ENCODE data around the gene MCTP2.

DNA sequence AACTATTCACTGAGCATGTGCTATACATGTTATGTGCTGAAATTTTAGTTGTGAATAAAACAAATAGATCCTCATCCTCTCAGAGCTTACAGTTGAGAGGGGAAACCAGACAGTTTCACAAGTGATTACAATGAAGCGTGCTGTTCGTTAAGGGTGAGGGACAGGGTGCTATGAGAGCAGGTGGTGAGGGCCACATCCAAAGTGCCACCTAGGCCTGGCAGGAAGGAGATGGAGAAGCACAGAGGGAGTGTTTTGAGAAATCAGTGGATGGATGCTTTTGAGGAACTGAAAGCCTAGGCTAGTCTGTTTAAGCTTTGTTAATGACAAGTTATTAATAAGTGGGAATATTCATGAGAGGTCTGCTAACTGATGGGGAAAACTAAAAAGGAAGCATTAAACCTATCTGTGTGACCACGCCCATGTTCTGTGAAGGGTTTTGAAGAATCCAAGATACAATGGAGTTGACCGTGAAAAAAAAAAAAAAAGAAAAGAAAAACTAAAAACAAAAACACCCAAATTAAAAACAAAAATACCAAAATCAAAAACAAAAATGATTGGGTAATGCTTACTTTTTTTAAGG, 7.3 kb downstream of the MCTP2 start:
- TF ChIP-seq CEBPB (tag; IDR thresholded peaks at IDR 0.05), result no peak
- TF ChIP-seq GABPB1 (CRISPR knock-in tag; IDR thresholded peaks at IDR 0.05), result no peak
- no peak for TF ChIP-seq FOSL1 (tag; conservative IDR thresholded peaks at IDR 0.05)
- no peak for TF ChIP-seq ZNF239 (CRISPR knock-in tag; IDR thresholded peaks at IDR 0.05)
- TF ChIP-seq, protein P1, sequence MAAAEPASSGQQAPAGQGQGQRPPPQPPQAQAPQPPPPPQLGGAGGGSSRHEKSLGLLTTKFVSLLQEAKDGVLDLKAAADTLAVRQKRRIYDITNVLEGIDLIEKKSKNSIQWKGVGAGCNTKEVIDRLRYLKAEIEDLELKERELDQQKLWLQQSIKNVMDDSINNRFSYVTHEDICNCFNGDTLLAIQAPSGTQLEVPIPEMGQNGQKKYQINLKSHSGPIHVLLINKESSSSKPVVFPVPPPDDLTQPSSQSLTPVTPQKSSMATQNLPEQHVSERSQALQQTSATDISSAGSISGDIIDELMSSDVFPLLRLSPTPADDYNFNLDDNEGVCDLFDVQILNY (CRISPR knock-in tag; IDR thresholded peaks at IDR 0.05), result no peak
- TF ChIP-seq, protein P2, sequence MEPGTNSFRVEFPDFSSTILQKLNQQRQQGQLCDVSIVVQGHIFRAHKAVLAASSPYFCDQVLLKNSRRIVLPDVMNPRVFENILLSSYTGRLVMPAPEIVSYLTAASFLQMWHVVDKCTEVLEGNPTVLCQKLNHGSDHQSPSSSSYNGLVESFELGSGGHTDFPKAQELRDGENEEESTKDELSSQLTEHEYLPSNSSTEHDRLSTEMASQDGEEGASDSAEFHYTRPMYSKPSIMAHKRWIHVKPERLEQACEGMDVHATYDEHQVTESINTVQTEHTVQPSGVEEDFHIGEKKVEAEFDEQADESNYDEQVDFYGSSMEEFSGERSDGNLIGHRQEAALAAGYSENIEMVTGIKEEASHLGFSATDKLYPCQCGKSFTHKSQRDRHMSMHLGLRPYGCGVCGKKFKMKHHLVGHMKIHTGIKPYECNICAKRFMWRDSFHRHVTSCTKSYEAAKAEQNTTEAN (CRISPR knock-in tag; IDR thresholded peaks at IDR 0.05), result no peak
- TF ChIP-seq RFX5 (IDR thresholded peaks at IDR 0.05; ENCODE audit: low read depth, low read length), result no peak
- TF ChIP-seq, protein P3, sequence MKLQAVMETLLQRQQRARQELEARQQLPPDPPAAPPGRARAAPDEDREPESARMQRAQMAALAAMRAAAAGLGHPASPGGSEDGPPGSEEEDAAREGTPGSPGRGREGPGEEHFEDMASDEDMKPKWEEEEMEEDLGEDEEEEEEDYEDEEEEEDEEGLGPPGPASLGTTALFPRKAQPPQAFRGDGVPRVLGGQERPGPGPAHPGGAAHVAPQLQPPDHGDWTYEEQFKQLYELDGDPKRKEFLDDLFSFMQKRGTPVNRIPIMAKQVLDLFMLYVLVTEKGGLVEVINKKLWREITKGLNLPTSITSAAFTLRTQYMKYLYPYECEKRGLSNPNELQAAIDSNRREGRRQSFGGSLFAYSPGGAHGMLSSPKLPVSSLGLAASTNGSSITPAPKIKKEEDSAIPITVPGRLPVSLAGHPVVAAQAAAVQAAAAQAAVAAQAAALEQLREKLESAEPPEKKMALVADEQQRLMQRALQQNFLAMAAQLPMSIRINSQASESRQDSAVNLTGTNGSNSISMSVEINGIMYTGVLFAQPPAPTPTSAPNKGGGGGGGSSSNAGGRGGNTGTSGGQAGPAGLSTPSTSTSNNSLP (IDR thresholded peaks at IDR 0.05; ENCODE audit: borderline replicate concordance, low read depth, low read length), result no peak
- TF ChIP-seq, protein P4, sequence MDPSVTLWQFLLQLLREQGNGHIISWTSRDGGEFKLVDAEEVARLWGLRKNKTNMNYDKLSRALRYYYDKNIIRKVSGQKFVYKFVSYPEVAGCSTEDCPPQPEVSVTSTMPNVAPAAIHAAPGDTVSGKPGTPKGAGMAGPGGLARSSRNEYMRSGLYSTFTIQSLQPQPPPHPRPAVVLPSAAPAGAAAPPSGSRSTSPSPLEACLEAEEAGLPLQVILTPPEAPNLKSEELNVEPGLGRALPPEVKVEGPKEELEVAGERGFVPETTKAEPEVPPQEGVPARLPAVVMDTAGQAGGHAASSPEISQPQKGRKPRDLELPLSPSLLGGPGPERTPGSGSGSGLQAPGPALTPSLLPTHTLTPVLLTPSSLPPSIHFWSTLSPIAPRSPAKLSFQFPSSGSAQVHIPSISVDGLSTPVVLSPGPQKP (CRISPR knock-in tag; IDR thresholded peaks at IDR 0.05), result no peak
- TF ChIP-seq KLF10 (CRISPR knock-in tag; IDR thresholded peaks at IDR 0.05), result no peak

Data from K562 (cell line).